ENCODE measurements around the gene SLC15A4. TPM values are rescaled to one million over a fixed set of nuclear protein-coding genes. Genes with fewer than 3 reads are reported as not detected.

The SLC15A4 gene
- total RNA-seq, 1 donor, result 54.0 TPM

DNA sequence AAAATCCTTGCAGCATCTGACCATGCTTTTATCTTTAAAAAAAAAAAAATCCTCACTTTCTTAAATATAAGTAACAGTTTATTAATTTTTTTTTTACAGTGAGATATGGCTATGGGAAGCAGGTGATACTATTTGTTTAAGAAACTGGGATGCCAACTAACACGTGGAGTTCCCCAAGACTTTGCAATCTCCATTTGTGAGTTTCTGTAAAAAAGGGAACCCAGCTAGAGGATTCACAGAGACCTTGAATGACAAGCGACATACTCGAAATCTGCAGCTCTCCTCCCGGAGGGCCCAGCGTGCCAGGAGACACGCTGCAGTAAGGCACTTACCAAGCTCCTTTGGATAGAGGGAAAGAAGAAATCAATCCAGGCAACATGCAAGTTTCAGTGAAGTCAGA lies 30.1 kb downstream of the SLC15A4 start:
- H3K4me3 ChIP-seq (ENCODE audit: low read depth, low read length), result no peak overlapping the region
- TF ChIP-seq, protein P1, sequence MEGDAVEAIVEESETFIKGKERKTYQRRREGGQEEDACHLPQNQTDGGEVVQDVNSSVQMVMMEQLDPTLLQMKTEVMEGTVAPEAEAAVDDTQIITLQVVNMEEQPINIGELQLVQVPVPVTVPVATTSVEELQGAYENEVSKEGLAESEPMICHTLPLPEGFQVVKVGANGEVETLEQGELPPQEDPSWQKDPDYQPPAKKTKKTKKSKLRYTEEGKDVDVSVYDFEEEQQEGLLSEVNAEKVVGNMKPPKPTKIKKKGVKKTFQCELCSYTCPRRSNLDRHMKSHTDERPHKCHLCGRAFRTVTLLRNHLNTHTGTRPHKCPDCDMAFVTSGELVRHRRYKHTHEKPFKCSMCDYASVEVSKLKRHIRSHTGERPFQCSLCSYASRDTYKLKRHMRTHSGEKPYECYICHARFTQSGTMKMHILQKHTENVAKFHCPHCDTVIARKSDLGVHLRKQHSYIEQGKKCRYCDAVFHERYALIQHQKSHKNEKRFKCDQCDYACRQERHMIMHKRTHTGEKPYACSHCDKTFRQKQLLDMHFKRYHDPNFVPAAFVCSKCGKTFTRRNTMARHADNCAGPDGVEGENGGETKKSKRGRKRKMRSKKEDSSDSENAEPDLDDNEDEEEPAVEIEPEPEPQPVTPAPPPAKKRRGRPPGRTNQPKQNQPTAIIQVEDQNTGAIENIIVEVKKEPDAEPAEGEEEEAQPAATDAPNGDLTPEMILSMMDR (IDR thresholded peaks at IDR 0.05; ENCODE audit: insufficient read depth, low read length), result no peak
- no peak for DNase-seq (ENCODE audit: low read depth)

DNA sequence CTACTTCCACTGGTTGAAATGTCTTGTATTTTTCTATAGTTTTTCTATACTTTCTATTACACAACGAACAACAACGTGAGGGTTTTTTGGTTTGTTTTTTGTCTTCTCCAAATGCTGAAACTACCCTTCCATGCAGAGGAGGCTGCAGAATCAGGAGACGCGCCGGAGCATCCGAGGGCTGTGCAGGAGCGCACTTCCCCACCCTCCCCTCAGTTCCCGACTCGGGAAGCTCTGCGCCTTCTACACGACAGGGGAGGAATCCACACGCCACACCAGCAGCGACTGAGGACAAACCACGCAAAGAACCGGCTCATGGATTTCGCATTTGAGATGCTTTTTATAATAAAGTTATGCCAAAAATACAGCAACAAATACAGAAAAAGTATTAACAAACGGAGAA lies 30.9 kb downstream of the SLC15A4 start:
- DNase-seq (ENCODE audit: low read depth), result no peak
- TF ChIP-seq, protein P1 (IDR thresholded peaks at IDR 0.05; ENCODE audit: insufficient read depth, low read length), result no peak
- H3K4me3 ChIP-seq (ENCODE audit: low read depth, low read length), result no peak overlapping the region

DNA sequence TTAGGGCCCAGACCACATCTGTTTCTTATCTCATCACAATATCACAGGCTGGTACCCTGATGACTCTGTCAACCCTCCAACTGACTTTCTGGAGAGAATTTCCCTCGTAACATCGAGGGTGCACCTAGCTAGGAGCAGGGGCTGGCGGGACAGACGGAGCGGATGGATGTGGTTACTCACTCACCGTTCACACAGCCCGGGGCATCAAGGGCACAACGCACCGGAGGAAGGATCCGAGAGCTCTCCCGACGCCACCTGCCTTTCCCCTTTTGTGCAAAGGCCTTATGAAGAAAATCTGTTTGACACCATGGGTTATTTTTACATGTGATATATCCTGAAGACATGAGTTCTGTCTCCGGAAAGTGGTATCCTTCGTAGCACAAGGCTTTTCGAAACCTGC lies 31.4 kb downstream of the SLC15A4 start:
- no peak overlapping the region for H3K4me3 ChIP-seq (ENCODE audit: low read depth, low read length)
- TF ChIP-seq, protein P1 (IDR thresholded peaks at IDR 0.05; ENCODE audit: insufficient read depth, low read length), result no peak
- DNase-seq (ENCODE audit: low read depth), result no peak

DNA sequence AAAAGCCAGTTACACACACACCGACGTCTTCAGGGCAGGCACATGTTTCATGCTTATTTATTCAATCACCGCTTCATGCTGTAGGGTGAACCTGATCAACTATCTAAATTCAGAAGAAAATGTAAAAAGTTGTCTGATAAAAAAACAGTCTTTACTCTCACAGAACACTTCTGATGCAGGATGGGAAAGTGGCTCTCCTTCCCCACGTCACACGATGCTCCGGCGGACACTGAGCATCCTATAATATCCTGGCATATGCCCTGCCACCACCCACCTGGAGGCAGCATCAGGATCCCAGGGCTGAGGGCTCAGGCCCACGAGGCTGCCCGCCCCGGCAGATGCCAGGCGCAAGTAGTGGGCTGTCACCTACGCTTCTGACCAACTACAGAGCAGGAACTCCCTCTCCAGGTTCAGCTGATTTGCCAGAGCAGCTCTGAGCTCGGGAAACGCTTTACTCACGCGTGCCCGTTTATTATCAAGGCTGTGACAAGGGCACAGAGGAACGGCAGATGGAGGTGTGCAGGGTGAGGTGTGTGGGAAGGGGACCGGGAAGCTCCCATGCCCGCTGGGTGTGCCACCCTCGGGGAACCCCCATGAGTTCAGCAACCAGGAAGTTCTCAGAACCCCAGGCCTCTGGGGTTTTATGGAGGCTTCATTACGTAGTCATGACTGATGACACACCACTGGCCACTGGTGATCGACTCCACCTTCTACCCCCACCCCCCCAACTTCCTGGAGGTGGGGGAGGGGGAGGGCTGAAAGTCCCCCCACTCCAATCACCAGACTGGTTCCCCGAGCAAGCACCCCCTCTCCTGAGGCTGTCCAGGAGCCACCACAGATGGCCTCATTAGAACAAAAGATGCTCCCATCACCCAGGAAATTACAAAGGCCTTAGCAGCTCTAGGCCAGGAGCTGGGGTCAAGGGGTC lies 32.1 kb downstream of the SLC15A4 start:
- TF ChIP-seq, protein P1 (IDR thresholded peaks at IDR 0.05; ENCODE audit: insufficient read depth, low read length), result no peak
- no peak overlapping the region for H3K4me3 ChIP-seq (ENCODE audit: low read depth, low read length)
- DNase-seq (ENCODE audit: low read depth), result no peak

DNA sequence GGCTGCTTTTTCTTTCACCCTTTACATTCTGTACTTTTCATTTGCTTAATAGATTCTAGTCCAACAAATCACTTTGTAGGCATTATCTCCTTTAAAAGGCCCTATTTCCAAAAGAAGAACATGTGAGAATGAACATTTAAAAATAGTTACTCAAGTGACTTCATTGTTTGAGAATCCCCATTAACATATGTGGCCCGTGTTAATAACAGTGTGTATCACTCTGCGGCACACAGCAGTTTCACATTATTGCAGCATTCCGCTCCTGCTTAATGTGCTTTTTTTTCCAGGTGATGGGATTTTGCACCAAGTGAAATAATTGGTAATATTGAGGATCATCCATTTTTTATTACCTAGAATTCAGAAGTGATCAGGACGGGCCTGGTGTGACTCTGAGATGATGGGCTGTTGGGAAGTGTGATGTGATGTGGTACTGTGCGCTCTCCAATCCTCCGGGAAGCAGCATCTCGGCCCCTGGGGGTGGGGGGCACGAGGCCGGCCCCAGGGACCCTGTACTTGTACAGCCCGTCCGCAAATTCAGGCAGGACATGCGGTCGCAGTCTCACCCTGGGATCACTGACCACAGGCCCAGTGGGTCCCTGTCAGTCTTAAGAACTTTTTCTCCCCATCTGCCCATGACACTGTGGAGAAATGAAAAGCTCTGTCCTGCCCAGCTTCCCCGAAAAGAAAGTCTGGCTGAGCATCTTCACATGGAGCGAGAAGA lies 32.9 kb downstream of the SLC15A4 start:
- no peak overlapping the region for H3K4me3 ChIP-seq (ENCODE audit: low read depth, low read length)
- no peak for DNase-seq (ENCODE audit: low read depth)
- TF ChIP-seq, protein P1 (IDR thresholded peaks at IDR 0.05; ENCODE audit: insufficient read depth, low read length), result no peak

DNA sequence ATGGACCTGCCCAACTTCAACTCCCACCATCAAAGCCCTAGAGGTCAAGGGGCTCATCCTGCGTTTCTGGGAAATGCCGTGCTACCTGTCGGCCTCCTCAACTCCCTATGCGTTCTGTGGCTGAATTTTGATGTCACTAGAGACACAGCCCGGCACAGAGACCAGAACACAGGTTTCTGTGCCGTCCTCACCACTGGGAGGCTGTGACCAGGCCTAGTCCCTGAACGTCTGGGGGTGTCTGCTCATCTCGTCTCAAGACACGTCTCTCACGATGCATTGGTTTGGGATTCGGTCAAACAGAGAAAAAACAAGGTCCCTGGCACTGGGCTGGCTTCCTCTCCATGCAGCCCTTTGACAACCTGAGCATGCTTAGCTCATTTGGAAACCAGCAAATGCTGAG lies 33.5 kb downstream of the SLC15A4 start:
- TF ChIP-seq, protein P1 (IDR thresholded peaks at IDR 0.05; ENCODE audit: insufficient read depth, low read length), result no peak
- H3K4me3 ChIP-seq (ENCODE audit: low read depth, low read length), result no peak overlapping the region
- DNase-seq (ENCODE audit: low read depth), result no peak
